Right lobe of liver (tissue), 4 donors: ENCODE results near the gene SMARCC2.

ENCODE experiments used
- POLR2A ChIP-seq: fragments of 450-650 bp; IDR thresholded peaks from one replicate; pipeline ENCODE4 v1.6.1; 2017; ENCODE audit warnings: antibody characterized with exemption, mild to moderate bottlenecking
- TF ChIP-seq, protein P1 (sequence below), 4 donors: fragments of 200-600 bp in 3 of 4; fragments of 450-650 bp in 1 of 4; IDR thresholded peaks; one replicate each; pipeline versions ENCODE4 v1.5.1 to v1.8.0; 2016 to 2022; ENCODE audit warnings: antibody characterized with exemption in 4 of 4, mild to moderate bottlenecking in 2 of 4
- donor health status: DM: no; HTN: no; CAD: no.
- donor health status: DM: no; HTN: no; CAD: no.
- donor health status: DM: no; HTN: yes; CAD: no.

DNA sequence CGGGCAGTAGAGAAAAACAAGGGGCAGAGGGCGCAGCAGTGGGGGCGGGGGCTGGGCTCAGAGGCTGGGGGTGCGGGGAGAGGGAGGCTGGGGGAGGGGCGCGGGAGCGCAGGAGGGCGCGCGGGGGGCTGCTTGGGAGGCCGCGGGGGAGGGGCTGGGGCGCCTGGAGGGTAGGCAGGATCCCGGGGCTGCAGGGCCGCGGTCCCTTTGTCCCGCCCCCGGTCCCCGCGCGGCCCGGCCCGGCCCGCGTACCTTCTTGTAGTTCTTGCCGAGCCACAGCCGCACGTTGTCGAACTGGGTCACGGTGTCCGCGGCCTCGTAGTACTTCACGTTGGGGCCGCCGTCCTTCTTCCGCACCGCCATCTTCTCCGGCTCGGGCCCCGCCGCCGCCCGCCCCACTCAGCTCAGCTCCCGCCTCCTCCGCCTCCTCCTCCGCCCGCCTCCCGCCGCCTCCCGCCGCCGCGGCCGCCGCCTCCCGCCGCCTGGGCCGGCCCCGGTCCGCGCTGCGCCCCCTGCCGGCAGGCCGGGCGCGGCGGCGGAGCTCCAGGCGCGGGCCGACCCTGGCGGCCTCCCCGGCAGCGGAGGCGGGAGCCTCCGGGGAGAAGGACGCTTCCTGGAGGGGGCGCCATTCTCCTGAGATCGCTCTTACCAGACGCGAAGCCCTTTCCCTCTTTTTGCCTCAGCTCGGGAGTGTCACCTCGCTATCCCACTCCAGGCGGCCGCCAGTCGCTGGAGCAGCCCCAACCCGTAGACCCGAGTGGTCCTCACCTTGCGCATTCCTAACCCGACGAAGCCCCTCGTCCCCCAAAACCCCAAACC lies at the start of gene SMARCC2:
- TF ChIP-seq, protein P1, sequence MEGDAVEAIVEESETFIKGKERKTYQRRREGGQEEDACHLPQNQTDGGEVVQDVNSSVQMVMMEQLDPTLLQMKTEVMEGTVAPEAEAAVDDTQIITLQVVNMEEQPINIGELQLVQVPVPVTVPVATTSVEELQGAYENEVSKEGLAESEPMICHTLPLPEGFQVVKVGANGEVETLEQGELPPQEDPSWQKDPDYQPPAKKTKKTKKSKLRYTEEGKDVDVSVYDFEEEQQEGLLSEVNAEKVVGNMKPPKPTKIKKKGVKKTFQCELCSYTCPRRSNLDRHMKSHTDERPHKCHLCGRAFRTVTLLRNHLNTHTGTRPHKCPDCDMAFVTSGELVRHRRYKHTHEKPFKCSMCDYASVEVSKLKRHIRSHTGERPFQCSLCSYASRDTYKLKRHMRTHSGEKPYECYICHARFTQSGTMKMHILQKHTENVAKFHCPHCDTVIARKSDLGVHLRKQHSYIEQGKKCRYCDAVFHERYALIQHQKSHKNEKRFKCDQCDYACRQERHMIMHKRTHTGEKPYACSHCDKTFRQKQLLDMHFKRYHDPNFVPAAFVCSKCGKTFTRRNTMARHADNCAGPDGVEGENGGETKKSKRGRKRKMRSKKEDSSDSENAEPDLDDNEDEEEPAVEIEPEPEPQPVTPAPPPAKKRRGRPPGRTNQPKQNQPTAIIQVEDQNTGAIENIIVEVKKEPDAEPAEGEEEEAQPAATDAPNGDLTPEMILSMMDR (IDR thresholded peaks at IDR 0.05), result peak; percentile 62 to 88 (median 72)
- TF ChIP-seq POLR2A, result peak; percentile 12
